Activated CD8-positive, alpha-beta memory T cell treated with anti-CD3 and anti-CD28 coated beads, Interleukin-2, amount 10 ng/mL, durations not matched to agents 7 days and 5 days (primary cell): ENCODE data around the gene MOGAT3. TPM values are rescaled to one million over a fixed set of nuclear protein-coding genes. Genes with fewer than 3 reads are reported as not detected.
"Not testable (repeated sequence)": the region's sequence is repeated elsewhere in the genome, so short reads cannot be mapped to it uniquely, and the experiment has no call there.

ENCODE experiments used
- ATAC-seq: fragments of 150-1000 bp; cut with Tn5 transposase; one replicate; pipeline ENCODE4 v1.10.0; 2021; ENCODE audit warnings: moderate library complexity
- CTCF ChIA-PET: fragments of 350-600 bp; sonication (Branson Sonifier 250); formaldehyde crosslinking; loops from one replicate; lab custom pipeline; 2021; ENCODE audit warnings: antibody characterized with exemption; lab: Charles Lee
- DNase-seq: peaks from one replicate; pipeline ENCODE4 v3.0.0-alpha.2; 2020
- H3K27ac Mint-ChIP-seq: one replicate; pipeline ENCODE4 v1.8.0; 2021; ENCODE audit warnings: mild to moderate bottlenecking, mixed read lengths
- H3K27me3 Mint-ChIP-seq: one replicate; pipeline ENCODE4 v1.8.0; 2021; ENCODE audit warnings: mixed read lengths
- H3K36me3 Mint-ChIP-seq: one replicate; pipeline ENCODE4 v1.8.0; 2021; ENCODE audit warnings: mild to moderate bottlenecking, mixed read lengths
- H3K4me1 Mint-ChIP-seq: one replicate; pipeline ENCODE4 v1.8.0; 2021; ENCODE audit warnings: mixed read lengths
- H3K4me3 Mint-ChIP-seq: one replicate; pipeline ENCODE4 v1.8.0; 2021; ENCODE audit warnings: mild to moderate bottlenecking, moderate library complexity, mixed read lengths
- H3K9me3 Mint-ChIP-seq: one replicate; pipeline ENCODE4 v1.8.0; 2022; ENCODE audit warnings: low read depth, mixed read lengths
- total RNA-seq, 2 experiments: library from RNA; stranded (reverse); gene quantifications; one replicate each; pipeline ENCODE4 v1.2.3, GENCODE V29; 2021

Gene MOGAT3
- total RNA-seq, 2 experiments from 2014 or later: not detected

- Mint-ChIP-seq H3K4me3 (no peak overlapping the region), H3K9me3 (no peaks in the 10 kb centered on the region), H3K27me3 (peaks cover 5% of the 10 kb centered on the region), H3K27ac (no peak overlapping the region), H3K4me1 (no peaks in the 10 kb centered on the region), H3K36me3 (no peaks in the 10 kb centered on the region)
- ATAC-seq (no peak), DNase-seq (no peak)
- CTCF ChIA-PET: interaction anchor here (0.7 to 1.4 kb wide), 2 partner anchors 16 to 17 kb away, joined by 3 to 4 read pairs; no protein-coding TSS in a partner anchor
Measured at GRCh38 chr7:101208794-101209193, 8.0 kb upstream of the MOGAT3 start.

DNA sequence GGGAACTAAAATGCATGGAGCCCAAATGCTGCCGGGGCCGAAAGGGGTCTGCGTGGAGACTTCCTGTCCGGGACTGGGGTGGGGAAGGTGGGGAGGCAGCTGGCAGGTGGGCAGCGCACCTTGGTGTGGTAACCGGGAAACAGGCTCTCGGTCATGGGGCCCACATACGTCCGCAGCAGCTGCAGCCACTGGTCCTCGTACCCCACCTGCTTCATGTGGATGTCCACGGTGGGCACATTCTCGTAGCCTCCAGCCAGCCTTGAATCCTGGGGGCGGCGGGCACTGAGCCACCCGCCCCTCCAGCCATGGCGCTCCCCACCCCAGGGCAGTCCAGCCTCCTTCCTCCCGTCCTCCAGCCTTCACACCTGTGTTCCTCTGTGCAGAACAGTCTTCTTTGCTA, 6.6 kb upstream of the MOGAT3 start:
- DNase-seq: no peak
- no peak overlapping the region for H3K4me3 Mint-ChIP-seq
- H3K27me3 Mint-ChIP-seq: peaks cover 15% of the 10 kb centered on the region
- H3K4me1 Mint-ChIP-seq: no peaks in the 10 kb centered on the region
- no peak overlapping the region for H3K27ac Mint-ChIP-seq
- H3K9me3 Mint-ChIP-seq: no peaks in the 10 kb centered on the region
- H3K36me3 Mint-ChIP-seq: no peaks in the 10 kb centered on the region
- no peak for ATAC-seq
- CTCF ChIA-PET: interaction anchor here (1.0 to 1.4 kb wide), 3 partner anchors 10 to 320 kb away, joined by 3 read pairs; partner anchors contain the start of genes PLOD3 and ZNHIT1

- H3K4me1 Mint-ChIP-seq: no peaks in the 10 kb centered on the region
- H3K27me3 Mint-ChIP-seq: peaks cover 21% of the 10 kb centered on the region
- DNase-seq: no peak
- CTCF ChIA-PET: no interaction called here
- no peak overlapping the region for H3K4me3 Mint-ChIP-seq
- ATAC-seq: no peak
- no peak overlapping the region for H3K27ac Mint-ChIP-seq
- H3K9me3 Mint-ChIP-seq: no peaks in the 10 kb centered on the region
- no peaks in the 10 kb centered on the region for H3K36me3 Mint-ChIP-seq
Measured at GRCh38 chr7:101206665-101207042, 5.8 kb upstream of the MOGAT3 start.

GRCh38 chr7:101205901-101206664, 5.2 kb upstream of the MOGAT3 start:
- H3K27ac Mint-ChIP-seq: no peak overlapping the region
- no peaks in the 10 kb centered on the region for H3K36me3 Mint-ChIP-seq
- H3K4me3 Mint-ChIP-seq: no peak overlapping the region
- peaks cover 27% of the 10 kb centered on the region for H3K27me3 Mint-ChIP-seq
- CTCF ChIA-PET: interaction anchor here (0.6 to 1.5 kb wide), 3 partner anchors 12 to 14 kb away, joined by 3 to 4 read pairs (median 4); partner anchors contain the start of genes PLOD3 and ZNHIT1
- no peaks in the 10 kb centered on the region for H3K4me1 Mint-ChIP-seq
- DNase-seq (no peak), ATAC-seq (no peak)
- H3K9me3 Mint-ChIP-seq: no peaks in the 10 kb centered on the region

- not testable (repeated sequence) for H3K4me1 Mint-ChIP-seq, DNase-seq, ATAC-seq, H3K9me3 Mint-ChIP-seq, H3K4me3 Mint-ChIP-seq, H3K27ac Mint-ChIP-seq, H3K36me3 Mint-ChIP-seq
- peaks cover 39% of the 10 kb centered on the region for H3K27me3 Mint-ChIP-seq
- CTCF ChIA-PET: interaction anchor here (1.0 to 3.5 kb wide), 4 partner anchors 11 to 79 kb away, joined by 4 to 18 read pairs (median 6); partner anchors contain the start of gene PLOD3
Measured at GRCh38 chr7:101203740-101204738, 3.2 kb upstream of the MOGAT3 start.

DNA sequence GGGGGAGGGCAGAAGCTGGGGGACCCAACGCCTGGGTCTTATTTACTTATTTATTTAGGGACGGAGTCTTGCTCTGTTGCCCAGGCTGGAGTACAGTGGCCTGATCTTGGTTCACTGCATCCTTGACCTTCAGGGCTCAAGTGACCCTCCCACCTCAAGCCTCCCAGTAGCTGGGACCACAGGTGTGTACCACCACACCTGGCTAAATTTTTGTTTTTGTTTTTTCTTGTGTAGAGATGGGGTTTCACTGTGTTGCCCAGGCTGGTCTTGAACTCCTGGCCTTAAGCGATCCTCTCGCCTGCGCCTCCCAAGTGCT, 1.7 kb upstream of the MOGAT3 start:
- Mint-ChIP-seq H3K27ac (no peak overlapping the region), H3K27me3 (peaks cover 42% of the 10 kb centered on the region), H3K9me3 (no peaks in the 10 kb centered on the region), H3K36me3 (no peaks in the 10 kb centered on the region), H3K4me1 (peaks cover 4% of the 10 kb centered on the region), H3K4me3 (no peak overlapping the region)
- ATAC-seq (no peak), DNase-seq (no peak)
- CTCF ChIA-PET: interaction anchor here (0.7 to 3.5 kb wide), 4 partner anchors 10 to 42 kb away, joined by 3 to 18 read pairs (median 3); partner anchors contain the start of gene FIS1

DNA sequence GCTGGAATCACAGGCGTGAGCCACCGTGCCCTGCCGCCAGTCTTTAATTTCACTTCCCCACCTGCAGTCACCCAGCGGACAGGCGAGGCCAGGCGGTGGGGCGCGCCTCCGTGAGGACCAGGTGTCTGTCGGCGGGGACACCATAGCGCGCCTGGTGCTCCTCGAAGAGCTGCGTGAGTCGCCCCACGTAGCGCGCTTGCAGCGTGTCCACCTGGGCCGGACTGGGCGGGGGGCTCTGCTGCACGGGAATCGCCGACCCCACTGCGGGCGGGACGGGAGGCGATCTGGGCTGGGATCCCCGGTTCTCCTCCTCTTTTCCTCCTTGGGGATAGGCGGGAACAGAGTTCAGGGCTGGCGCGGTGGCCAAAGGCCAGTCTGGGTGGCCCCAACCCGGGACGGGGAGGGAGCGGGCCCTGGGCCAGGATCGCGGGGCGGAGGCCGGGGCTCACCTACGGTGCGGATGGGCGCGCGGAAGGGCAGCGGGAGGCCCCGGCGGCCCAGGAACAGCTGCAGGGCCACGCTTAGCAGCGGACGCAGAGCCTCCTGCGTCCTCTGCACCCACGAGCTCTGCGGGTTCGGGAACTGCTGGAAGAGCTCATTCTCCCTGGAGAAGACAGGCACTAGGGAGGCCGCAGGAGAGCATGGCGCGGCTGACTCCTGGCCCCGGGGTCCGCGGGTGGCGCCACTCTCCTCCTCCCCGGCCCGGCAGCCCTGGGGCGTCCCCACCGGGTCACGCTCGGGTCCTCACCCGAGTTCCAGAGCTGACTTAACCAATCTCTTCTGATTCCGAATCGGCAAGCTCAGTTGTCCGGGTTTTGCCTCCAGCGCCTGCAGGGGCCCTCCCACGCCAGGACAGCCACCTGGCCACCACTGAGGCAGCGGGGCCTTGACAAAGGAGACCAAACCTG, 1.1 kb upstream of the MOGAT3 start:
- ATAC-seq (no peak), DNase-seq (no peak)
- Mint-ChIP-seq H3K27me3 (peaks cover 42% of the 10 kb centered on the region), H3K27ac (no peak overlapping the region), H3K36me3 (no peaks in the 10 kb centered on the region), H3K4me1 (peaks cover 4% of the 10 kb centered on the region), H3K4me3 (no peak overlapping the region), H3K9me3 (no peaks in the 10 kb centered on the region)
- CTCF ChIA-PET: interaction anchor here (0.7 to 3.5 kb wide), 5 partner anchors 9 to 43 kb away, joined by 3 to 18 read pairs (median 3); partner anchors contain the start of genes FIS1, PLOD3 and ZNHIT1

DNA sequence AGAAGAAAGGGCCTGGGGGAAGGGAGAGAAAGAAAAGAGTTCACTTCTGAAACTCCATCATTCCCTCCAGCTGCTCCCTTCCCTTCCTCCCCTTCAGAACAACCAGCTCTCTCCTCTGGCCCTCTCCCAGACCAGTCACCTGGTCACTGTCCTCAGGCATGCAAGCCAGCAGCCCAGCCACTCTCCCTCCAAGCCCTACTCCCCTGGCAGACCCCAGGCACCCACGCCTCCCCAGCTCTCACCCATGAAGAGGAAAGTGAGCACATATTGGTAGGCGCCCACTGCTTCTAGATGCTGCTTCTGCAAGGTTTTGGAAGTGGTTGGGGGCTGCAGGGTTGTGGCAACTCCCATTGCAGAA, 353 bp downstream of the MOGAT3 start:
- CTCF ChIA-PET: interaction anchor here (0.7 to 1.5 kb wide), 3 partner anchors 17 to 97 kb away, joined by 3 to 4 read pairs (median 3); partner anchors contain the start of genes PLOD3 and ZNHIT1
- H3K9me3 Mint-ChIP-seq: no peaks in the 10 kb centered on the region
- ATAC-seq (no peak), DNase-seq (no peak)
- H3K27me3 Mint-ChIP-seq: peaks cover 42% of the 10 kb centered on the region
- H3K4me3 Mint-ChIP-seq: no peak overlapping the region
- peaks cover 4% of the 10 kb centered on the region for H3K4me1 Mint-ChIP-seq
- H3K36me3 Mint-ChIP-seq: no peaks in the 10 kb centered on the region
- H3K27ac Mint-ChIP-seq: no peak overlapping the region

DNA sequence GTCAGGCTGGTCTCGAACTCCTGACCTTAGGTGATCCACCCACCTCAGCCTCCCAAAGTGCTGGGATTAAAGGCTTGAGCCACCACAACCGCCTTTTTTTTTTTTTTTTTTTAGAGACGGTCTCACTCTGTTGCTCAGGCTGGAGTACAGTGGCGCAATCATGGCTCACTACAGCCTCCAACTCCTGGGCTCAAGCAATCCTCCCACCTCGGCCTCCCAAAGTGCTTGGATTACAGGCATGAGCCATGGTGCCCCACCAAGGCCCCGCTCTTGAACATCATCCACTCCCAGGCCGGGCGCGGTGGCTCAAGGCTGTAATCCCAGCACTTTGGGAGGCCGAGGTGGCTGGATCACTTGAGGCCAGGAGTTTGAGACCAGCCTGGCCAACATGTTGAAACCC, 1.3 kb downstream of the MOGAT3 start:
- ATAC-seq, H3K4me1 Mint-ChIP-seq, CTCF ChIA-PET: not testable (repeated sequence)

GRCh38 chr7:101198476-101198875, 2.4 kb downstream of the MOGAT3 start:
- no peak overlapping the region for H3K27ac Mint-ChIP-seq
- no peak for ATAC-seq
- H3K9me3 Mint-ChIP-seq: no peaks in the 10 kb centered on the region
- CTCF ChIA-PET: no interaction called here
- H3K4me1 Mint-ChIP-seq: peaks cover 4% of the 10 kb centered on the region
- no peaks in the 10 kb centered on the region for H3K36me3 Mint-ChIP-seq
- DNase-seq: no peak
- H3K4me3 Mint-ChIP-seq: no peak overlapping the region
- peaks cover 36% of the 10 kb centered on the region for H3K27me3 Mint-ChIP-seq

More for the DNA sequence above, 1.3 kb downstream of the MOGAT3 start:
- DNase-seq, H3K9me3 Mint-ChIP-seq, H3K4me3 Mint-ChIP-seq, H3K36me3 Mint-ChIP-seq, H3K27ac Mint-ChIP-seq: not testable (repeated sequence)
- H3K27me3 Mint-ChIP-seq: peaks cover 42% of the 10 kb centered on the region

- Mint-ChIP-seq H3K27me3 (peaks cover 33% of the 10 kb centered on the region), H3K27ac (no peak overlapping the region), H3K36me3 (no peaks in the 10 kb centered on the region), H3K9me3 (no peaks in the 10 kb centered on the region), H3K4me3 (no peak overlapping the region), H3K4me1 (peaks cover 4% of the 10 kb centered on the region)
- ATAC-seq: no peak
- no peak for DNase-seq
- CTCF ChIA-PET: no interaction called here
Measured at GRCh38 chr7:101197991-101198390, 2.8 kb downstream of the MOGAT3 start.

DNA sequence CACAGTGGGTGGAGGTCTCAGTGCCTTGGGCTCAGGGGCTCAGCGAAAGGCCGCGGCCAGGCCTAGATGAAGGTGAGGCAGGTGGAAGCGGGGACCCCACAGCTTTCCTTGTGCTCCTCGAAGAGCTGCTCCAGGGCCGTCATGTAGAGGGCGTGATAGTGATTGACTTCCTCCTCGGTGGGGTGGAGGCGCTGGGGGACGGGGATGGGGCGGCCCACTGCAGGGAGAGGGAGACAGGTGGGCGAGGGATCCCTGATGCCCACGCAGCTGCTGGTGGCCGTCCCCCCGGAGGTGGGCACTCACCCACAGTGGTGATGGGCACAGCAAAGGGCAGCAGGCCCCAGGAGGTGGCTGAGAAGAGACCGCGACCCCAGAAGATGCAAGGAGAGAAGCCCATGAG, 5.0 kb downstream of the MOGAT3 start:
- Mint-ChIP-seq H3K9me3 (no peaks in the 10 kb centered on the region), H3K4me3 (no peak overlapping the region), H3K27ac (no peak overlapping the region), H3K27me3 (peaks cover 13% of the 10 kb centered on the region), H3K36me3 (no peaks in the 10 kb centered on the region), H3K4me1 (peaks cover 4% of the 10 kb centered on the region)
- DNase-seq (no peak), ATAC-seq (no peak)
- CTCF ChIA-PET: interaction anchor here (0.7 to 6.5 kb wide), 3 partner anchors 52 to 99 kb away, joined by 5 to 111 read pairs (median 8); no protein-coding TSS in a partner anchor
